HL-60 (cell line): ENCODE measurements around the gene BRD4.

ENCODE experiments used
- DNase-seq, 2 experiments: peaks; one replicate each; pipeline ENCODE4 v3.0.0-alpha.2; 2010 to 2020; ENCODE audit warnings: low read depth in 1 of 2, low spot score in 1 of 2
- H3K27ac ChIP-seq: fragments of 250-450 bp; sonication (Bioruptor Pico); replicated peaks from 2 replicates; pipeline ENCODE4 v1.5.1; 2020; ENCODE audit warnings: mild to moderate bottlenecking, moderate library complexity
- H3K27me3 ChIP-seq: fragments of 250-450 bp; sonication (Bioruptor Pico); 2 replicates; pipeline ENCODE4 v1.5.1; 2021; ENCODE audit warnings: mild to moderate bottlenecking, moderate library complexity; ENCODE audit not compliant: insufficient read depth, poor library complexity, severe bottlenecking
- H3K4me3 ChIP-seq: replicated peaks from 2 replicates; pipeline ENCODE4 v1.5.1; 2011; ENCODE audit warnings: mild to moderate bottlenecking, control low read depth, low read length; ENCODE audit not compliant: insufficient read depth
- GABPA ChIP-seq: IDR thresholded peaks from 2 replicates; pipeline ENCODE4 v1.6.1; 2012; ENCODE audit warnings: low read depth
- POLR2AphosphoS5 ChIP-seq: IDR thresholded peaks from 2 replicates; pipeline ENCODE4 v1.6.1; 2012; ENCODE audit warnings: low read depth
- SPI1 ChIP-seq: IDR thresholded peaks from 2 replicates; pipeline ENCODE4 v1.6.1; 2012; ENCODE audit warnings: low read depth, mild to moderate bottlenecking, borderline replicate concordance
- TF ChIP-seq, protein P1 (sequence below): IDR thresholded peaks from 2 replicates; pipeline ENCODE4 v1.6.1; 2012; ENCODE audit warnings: low read depth; ENCODE audit not compliant: insufficient replicate concordance
- TF ChIP-seq, protein P2 (sequence below): IDR thresholded peaks from one replicate; pipeline ENCODE4 v1.5.1; 2011; ENCODE audit warnings: low read length, control low read depth, inconsistent platforms; ENCODE audit not compliant: insufficient read depth

The BRD4 gene

DNA sequence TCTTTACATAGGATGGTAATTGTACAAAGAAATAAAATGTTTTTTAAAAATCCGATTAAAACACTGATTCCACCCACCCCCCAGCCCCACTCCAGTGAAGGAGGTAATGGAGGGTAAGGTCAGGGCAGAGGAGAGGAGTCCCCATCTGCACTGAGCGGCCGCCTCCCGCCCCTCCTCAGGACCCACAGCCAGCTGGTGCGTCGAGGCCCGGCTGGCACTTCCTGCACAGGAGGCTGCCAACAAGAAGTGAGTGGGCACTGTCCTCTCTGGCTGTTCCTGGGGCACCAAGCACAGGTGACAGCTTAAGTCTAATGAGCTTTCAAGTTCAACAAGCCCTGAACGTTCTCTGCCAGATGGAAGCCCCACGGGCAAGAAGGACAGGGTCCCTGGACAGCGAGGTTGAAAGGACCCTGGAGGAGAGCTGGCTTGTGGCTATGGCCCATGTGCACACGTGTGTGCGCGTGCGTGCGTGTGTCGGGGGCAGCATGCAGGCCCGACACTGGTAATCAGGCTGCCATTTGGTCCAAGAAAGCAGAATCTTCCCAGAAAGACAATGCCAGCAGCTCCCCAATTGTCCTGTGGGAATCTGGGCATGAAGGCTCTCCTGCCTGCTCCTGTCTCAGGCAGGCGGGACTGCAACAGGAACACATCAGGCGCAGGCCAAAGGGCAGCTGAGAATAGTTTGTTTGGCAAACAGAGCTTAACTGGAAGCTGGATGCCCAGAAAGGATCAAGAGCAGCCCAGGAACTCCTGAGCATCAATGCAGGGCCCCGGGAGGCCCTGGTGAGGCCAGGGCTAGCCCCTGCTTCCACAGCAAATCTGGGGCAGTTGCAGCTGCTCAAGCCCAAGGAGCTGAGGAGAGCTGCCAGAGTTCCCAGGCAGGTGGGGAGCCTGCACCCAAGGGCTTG, 85.0 kb downstream of the BRD4 start:
- no peak for DNase-seq
- Histone ChIP-seq H3K4me3 (no peak overlapping the region), H3K27me3 (no peaks in the 10 kb centered on the region), H3K27ac (no peak overlapping the region)
- TF ChIP-seq, protein P1, sequence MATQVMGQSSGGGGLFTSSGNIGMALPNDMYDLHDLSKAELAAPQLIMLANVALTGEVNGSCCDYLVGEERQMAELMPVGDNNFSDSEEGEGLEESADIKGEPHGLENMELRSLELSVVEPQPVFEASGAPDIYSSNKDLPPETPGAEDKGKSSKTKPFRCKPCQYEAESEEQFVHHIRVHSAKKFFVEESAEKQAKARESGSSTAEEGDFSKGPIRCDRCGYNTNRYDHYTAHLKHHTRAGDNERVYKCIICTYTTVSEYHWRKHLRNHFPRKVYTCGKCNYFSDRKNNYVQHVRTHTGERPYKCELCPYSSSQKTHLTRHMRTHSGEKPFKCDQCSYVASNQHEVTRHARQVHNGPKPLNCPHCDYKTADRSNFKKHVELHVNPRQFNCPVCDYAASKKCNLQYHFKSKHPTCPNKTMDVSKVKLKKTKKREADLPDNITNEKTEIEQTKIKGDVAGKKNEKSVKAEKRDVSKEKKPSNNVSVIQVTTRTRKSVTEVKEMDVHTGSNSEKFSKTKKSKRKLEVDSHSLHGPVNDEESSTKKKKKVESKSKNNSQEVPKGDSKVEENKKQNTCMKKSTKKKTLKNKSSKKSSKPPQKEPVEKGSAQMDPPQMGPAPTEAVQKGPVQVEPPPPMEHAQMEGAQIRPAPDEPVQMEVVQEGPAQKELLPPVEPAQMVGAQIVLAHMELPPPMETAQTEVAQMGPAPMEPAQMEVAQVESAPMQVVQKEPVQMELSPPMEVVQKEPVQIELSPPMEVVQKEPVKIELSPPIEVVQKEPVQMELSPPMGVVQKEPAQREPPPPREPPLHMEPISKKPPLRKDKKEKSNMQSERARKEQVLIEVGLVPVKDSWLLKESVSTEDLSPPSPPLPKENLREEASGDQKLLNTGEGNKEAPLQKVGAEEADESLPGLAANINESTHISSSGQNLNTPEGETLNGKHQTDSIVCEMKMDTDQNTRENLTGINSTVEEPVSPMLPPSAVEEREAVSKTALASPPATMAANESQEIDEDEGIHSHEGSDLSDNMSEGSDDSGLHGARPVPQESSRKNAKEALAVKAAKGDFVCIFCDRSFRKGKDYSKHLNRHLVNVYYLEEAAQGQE, result no peak
- TF ChIP-seq POLR2AphosphoS5, result no peak

DNA sequence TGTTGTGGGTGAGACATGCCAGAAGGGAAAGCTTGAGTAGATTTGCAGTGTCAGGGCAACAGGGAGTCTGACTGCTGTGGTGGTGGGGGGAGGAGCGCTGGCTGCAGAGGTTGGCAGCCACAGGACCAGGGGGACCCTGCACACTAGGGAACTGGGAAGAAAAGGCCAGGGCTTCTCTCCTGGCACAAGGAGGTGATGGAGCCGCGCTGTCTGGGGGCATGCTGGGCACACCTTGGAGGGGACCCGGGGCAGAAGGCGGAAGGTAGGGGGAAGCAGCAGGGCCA, 86.2 kb downstream of the BRD4 start:
- Histone ChIP-seq H3K27ac (no peak overlapping the region), H3K4me3 (no peak overlapping the region), H3K27me3 (no peaks in the 10 kb centered on the region)
- DNase-seq, result no peak
- TF ChIP-seq POLR2AphosphoS5 (no peak), GABPA (no peak), SPI1 (no peak)
- TF ChIP-seq, protein P2, sequence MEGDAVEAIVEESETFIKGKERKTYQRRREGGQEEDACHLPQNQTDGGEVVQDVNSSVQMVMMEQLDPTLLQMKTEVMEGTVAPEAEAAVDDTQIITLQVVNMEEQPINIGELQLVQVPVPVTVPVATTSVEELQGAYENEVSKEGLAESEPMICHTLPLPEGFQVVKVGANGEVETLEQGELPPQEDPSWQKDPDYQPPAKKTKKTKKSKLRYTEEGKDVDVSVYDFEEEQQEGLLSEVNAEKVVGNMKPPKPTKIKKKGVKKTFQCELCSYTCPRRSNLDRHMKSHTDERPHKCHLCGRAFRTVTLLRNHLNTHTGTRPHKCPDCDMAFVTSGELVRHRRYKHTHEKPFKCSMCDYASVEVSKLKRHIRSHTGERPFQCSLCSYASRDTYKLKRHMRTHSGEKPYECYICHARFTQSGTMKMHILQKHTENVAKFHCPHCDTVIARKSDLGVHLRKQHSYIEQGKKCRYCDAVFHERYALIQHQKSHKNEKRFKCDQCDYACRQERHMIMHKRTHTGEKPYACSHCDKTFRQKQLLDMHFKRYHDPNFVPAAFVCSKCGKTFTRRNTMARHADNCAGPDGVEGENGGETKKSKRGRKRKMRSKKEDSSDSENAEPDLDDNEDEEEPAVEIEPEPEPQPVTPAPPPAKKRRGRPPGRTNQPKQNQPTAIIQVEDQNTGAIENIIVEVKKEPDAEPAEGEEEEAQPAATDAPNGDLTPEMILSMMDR, result no peak
- TF ChIP-seq, protein P1, result no peak

DNA sequence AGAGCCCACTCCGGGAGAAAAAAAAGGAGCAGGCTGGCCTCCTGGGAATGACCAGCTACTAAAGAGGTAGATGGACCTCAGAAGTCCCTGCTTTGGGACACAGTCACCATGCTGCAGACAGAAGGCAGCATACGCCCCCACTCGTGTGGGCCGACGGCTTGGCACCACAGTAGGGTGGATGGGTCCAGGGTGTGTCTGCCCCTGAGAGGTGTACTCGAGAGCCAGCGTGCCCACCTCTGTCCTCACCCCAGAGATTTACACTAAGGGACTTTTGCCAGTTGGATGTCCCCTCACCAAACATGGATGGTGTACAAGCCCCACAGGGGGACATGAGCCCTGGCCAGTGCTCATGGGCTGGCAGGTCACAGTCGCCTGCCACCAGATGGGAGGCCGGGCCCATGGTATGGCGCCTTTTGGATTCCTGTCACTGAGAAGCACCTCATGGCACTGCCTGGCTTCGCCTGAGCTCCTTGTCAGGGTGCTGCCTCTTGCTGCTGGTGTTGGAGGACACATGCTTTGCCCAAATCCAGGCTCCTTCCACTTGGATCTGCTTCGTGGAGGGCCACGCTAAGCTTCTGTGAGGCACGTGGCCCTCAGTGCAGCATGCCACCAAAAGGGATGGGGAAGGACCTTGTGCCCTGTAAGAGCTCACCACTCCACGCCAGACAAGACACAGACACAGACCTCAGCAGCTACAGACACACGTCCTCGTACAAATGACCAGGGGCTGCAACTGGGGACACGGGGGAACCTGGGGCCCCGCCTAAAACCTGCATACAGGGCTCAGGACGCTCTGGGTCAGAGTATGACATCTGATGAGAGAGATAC, 86.8 kb downstream of the BRD4 start:
- no peak overlapping the region for H3K4me3 ChIP-seq
- no peaks in the 10 kb centered on the region for H3K27me3 ChIP-seq
- H3K27ac ChIP-seq, result no peak overlapping the region
- TF ChIP-seq, protein P2, result no peak
- TF ChIP-seq POLR2AphosphoS5 (no peak), SPI1 (no peak), GABPA (no peak)
- TF ChIP-seq, protein P1, result no peak
- DNase-seq, result no peak
